Renal pelvis (tissue), 12 donors: ENCODE measurements around the gene EIF5A. TPM values are rescaled to one million over a fixed set of nuclear protein-coding genes. Genes with fewer than 3 reads are reported as not detected.

Experiments used
- DNase-seq: peaks from one replicate; pipeline ENCODE4 v3.0.0-alpha.2; 2013
- long read RNA-seq, 16 experiments: transcript quantifications; one replicate each; lab custom pipeline, GENCODE V29; 2026
- polyA plus RNA-seq, 3 donors: library from polyadenylated mRNA; unstranded; fragments of 120-200 nt; gene quantifications; one replicate each; pipeline ENCODE4 v1.2.1, GENCODE V29; 2013; ENCODE audit not compliant: insufficient read length in 3 of 3

The EIF5A gene
- 100 to 1,000 TPM; 289 to 360 (median 348) TPM for polyA plus RNA-seq
- long read RNA-seq, donor 1, transcript EIF5A-201 (6 exons, 1,256 nt), result minor isoform, 7 of 318 reads
- long read RNA-seq, donor 1, transcript EIF5A-202 (6 exons, 1,511 nt), result major isoform, 145 of 318 reads
- long read RNA-seq, donor 1, partial matches to known transcripts, result 89 of 318 reads
- long read RNA-seq, donor 1, other reads (novel, unspliced or antisense), result 70 of 318 reads
- long read RNA-seq, donor 2, transcript EIF5A-202 (6 exons, 1,511 nt), result major isoform, 217 of 496 reads
- long read RNA-seq, donor 2, transcript EIF5A-201 (6 exons, 1,256 nt), result minor isoform, 12 of 496 reads
- long read RNA-seq, donor 2, transcript EIF5A-205 (6 exons, 1,271 nt), result minor isoform, 6 of 496 reads
- long read RNA-seq, donor 2, partial matches to known transcripts, result 257 of 496 reads
- long read RNA-seq, donor 2, other reads (novel, unspliced or antisense), result 0 of 496 reads
- long read RNA-seq, donor 3, transcript EIF5A-202 (6 exons, 1,511 nt), result major isoform, 194 of 519 reads
- long read RNA-seq, donor 3, transcript EIF5A-201 (6 exons, 1,256 nt), result minor isoform, 7 of 519 reads
- long read RNA-seq, donor 3, transcript EIF5A-205 (6 exons, 1,271 nt), result minor isoform, 7 of 519 reads
- long read RNA-seq, donor 3, partial matches to known transcripts, result 300 of 519 reads
- long read RNA-seq, donor 3, other reads (novel, unspliced or antisense), result 5 of 519 reads
- long read RNA-seq, donor 4, transcript EIF5A-205 (6 exons, 1,271 nt), result minor isoform, 7 of 421 reads
- long read RNA-seq, donor 4, transcript EIF5A-202 (6 exons, 1,511 nt), result major isoform, 223 of 421 reads
- long read RNA-seq, donor 4, partial matches to known transcripts, result 132 of 421 reads
- long read RNA-seq, donor 4, other reads (novel, unspliced or antisense), result 56 of 421 reads
- long read RNA-seq, donor 5, transcript EIF5A-202 (6 exons, 1,511 nt), result major isoform, 101 of 164 reads
- long read RNA-seq, donor 5, partial matches to known transcripts, result 38 of 164 reads
- long read RNA-seq, donor 5, other reads (novel, unspliced or antisense), result 19 of 164 reads
- long read RNA-seq, donor 6, transcript EIF5A-202 (6 exons, 1,511 nt), result major isoform, 124 of 298 reads
- long read RNA-seq, donor 6, partial matches to known transcripts, result 112 of 298 reads
- long read RNA-seq, donor 6, other reads (novel, unspliced or antisense), result 55 of 298 reads
- long read RNA-seq, donor 7, transcript EIF5A-202 (6 exons, 1,511 nt), result major isoform, 283 of 344 reads
- long read RNA-seq, donor 7, transcript EIF5A-210 (2 exons, 609 nt), result minor isoform, 6 of 344 reads
- long read RNA-seq, donor 7, transcript EIF5A-201 (6 exons, 1,256 nt), result minor isoform, 9 of 344 reads
- long read RNA-seq, donor 7, transcript EIF5A-205 (6 exons, 1,271 nt), result minor isoform, 8 of 344 reads
- long read RNA-seq, donor 7, partial matches to known transcripts, result 38 of 344 reads
- long read RNA-seq, donor 7, other reads (novel, unspliced or antisense), result 0 of 344 reads
- long read RNA-seq, donor 8, transcript EIF5A-202 (6 exons, 1,511 nt), result major isoform, 70 of 165 reads
- long read RNA-seq, donor 8, partial matches to known transcripts, result 89 of 165 reads
- long read RNA-seq, donor 8, other reads (novel, unspliced or antisense), result 0 of 165 reads
- long read RNA-seq, donor 9, transcript EIF5A-205 (6 exons, 1,271 nt), result minor isoform, 6 of 209 reads
- long read RNA-seq, donor 9, transcript EIF5A-201 (6 exons, 1,256 nt), result minor isoform, 7 of 209 reads
- long read RNA-seq, donor 9, transcript EIF5A-202 (6 exons, 1,511 nt), result major isoform, 169 of 209 reads
- long read RNA-seq, donor 9, transcript EIF5A-210 (2 exons, 609 nt), result minor isoform, 8 of 209 reads
- long read RNA-seq, donor 9, partial matches to known transcripts, result 18 of 209 reads
- long read RNA-seq, donor 9, other reads (novel, unspliced or antisense), result 0 of 209 reads
- long read RNA-seq, donor 10, transcript EIF5A-202 (6 exons, 1,511 nt), result major isoform, 155 of 312 reads
- long read RNA-seq, donor 10, transcript EIF5A-205 (6 exons, 1,271 nt), result minor isoform, 6 of 312 reads
- long read RNA-seq, donor 10, transcript EIF5A-201 (6 exons, 1,256 nt), result minor isoform, 7 of 312 reads
- long read RNA-seq, donor 10, partial matches to known transcripts, result 104 of 312 reads
- long read RNA-seq, donor 10, other reads (novel, unspliced or antisense), result 36 of 312 reads
- long read RNA-seq, donor 11, transcript EIF5A-202 (6 exons, 1,511 nt), result major isoform, 93 of 105 reads
- long read RNA-seq, donor 11, transcript EIF5A-210 (2 exons, 609 nt), result minor isoform, 6 of 105 reads
- long read RNA-seq, donor 11, partial matches to known transcripts, result 0 of 105 reads
- long read RNA-seq, donor 11, other reads (novel, unspliced or antisense), result 0 of 105 reads
- long read RNA-seq, donor 12, transcript EIF5A-201 (6 exons, 1,256 nt), result minor isoform, 5 of 595 reads
- long read RNA-seq, donor 12, transcript EIF5A-202 (6 exons, 1,511 nt), result major isoform, 184 of 595 reads
- long read RNA-seq, donor 12, partial matches to known transcripts, result 388 of 595 reads
- long read RNA-seq, donor 12, other reads (novel, unspliced or antisense), result 10 of 595 reads
- long read RNA-seq, donor 13, transcript EIF5A-205 (6 exons, 1,271 nt), result minor isoform, 5 of 185 reads
- long read RNA-seq, donor 13, transcript EIF5A-202 (6 exons, 1,511 nt), result major isoform, 75 of 185 reads
- long read RNA-seq, donor 13, partial matches to known transcripts, result 77 of 185 reads
- long read RNA-seq, donor 13, other reads (novel, unspliced or antisense), result 24 of 185 reads
- long read RNA-seq, donor 14, result 0 reads
- long read RNA-seq, donor 15, result 0 reads
- long read RNA-seq, donor 16, transcript EIF5A-205 (6 exons, 1,271 nt), result minor isoform, 8 of 490 reads
- long read RNA-seq, donor 16, transcript EIF5A-202 (6 exons, 1,511 nt), result major isoform, 250 of 490 reads
- long read RNA-seq, donor 16, partial matches to known transcripts, result 191 of 490 reads
- long read RNA-seq, donor 16, other reads (novel, unspliced or antisense), result 34 of 490 reads

GRCh38 chr17:7306911-7307685, at the start of gene EIF5A:
TSS of gene EIF5A (plus strand) at chr17:7307628. CDS start at chr17:7309636, 2,008 bp downstream.
- DNase-seq, result peak; percentile 100

GRCh38 chr17:7258731-7259554, 48.5 kb upstream of the EIF5A start:
- no peak for DNase-seq

- DNase-seq, result no peak
These were observed 47.9 kb upstream of the EIF5A start for GRCh38 chr17:7259555-7259889.

- DNase-seq, result no peak
These were observed 47.3 kb upstream of the EIF5A start for GRCh38 chr17:7260151-7260550.

- no peak for DNase-seq
These were observed 46.6 kb upstream of the EIF5A start for GRCh38 chr17:7260651-7261378.

- DNase-seq, result no peak
These were observed 45.8 kb upstream of the EIF5A start for GRCh38 chr17:7261379-7262191.

GRCh38 chr17:7262192-7262934, 45.1 kb upstream of the EIF5A start, which contains the start of gene CLDN7:
TSS of gene CLDN7 (minus strand) at chr17:7262478. CDS start at chr17:7262043, 435 bp downstream.
- DNase-seq, result peak; percentile 74

GRCh38 chr17:7262935-7263800, 44.3 kb upstream of the EIF5A start:
- peak; percentile 48 for DNase-seq

- DNase-seq, result no peak
These were observed 43.7 kb upstream of the EIF5A start for GRCh38 chr17:7263801-7264078.

GRCh38 chr17:7266784-7267183, 40.6 kb upstream of the EIF5A start:
- no peak for DNase-seq

GRCh38 chr17:7279448-7279847, 28.0 kb upstream of the EIF5A start:
- DNase-seq, result no peak

- DNase-seq, result peak; percentile 82
These were observed 26.8 kb upstream of the EIF5A start for GRCh38 chr17:7280519-7281073.
